OCI-LY7 (cell line): Measurements from ENCODE around the gene POU2AF3.

Experiments used
- CTCF ChIP-seq: fragments of 200-600 bp; sonication (generic); conservative IDR thresholded peaks from 2 replicates; pipeline ENCODE4 v1.5.1; 2014; ENCODE audit warnings: mild to moderate bottlenecking, antibody characterized with exemption, low read length, moderate library complexity, mixed read lengths
- EZH2phosphoT487 ChIP-seq: fragments of 200-600 bp; sonication (generic); IDR thresholded peaks from 2 replicates; pipeline ENCODE4 v1.6.1; 2018; ENCODE audit warnings: low read depth, borderline replicate concordance, mild to moderate bottlenecking, mixed run types, antibody characterized with exemption, low read length, moderate library complexity, mixed read lengths

- TF ChIP-seq CTCF (no peak), EZH2phosphoT487 (no peak)
These were observed 53.2 kb downstream of the POU2AF3 start for GRCh38 chr11:111351374-111352055.
